Fibroblast of villous mesenchyme (primary cell): ENCODE results near the gene NUP85. TPM values are rescaled to one million over a fixed set of nuclear protein-coding genes. Genes with fewer than 3 reads are reported as not detected.

Experiments
- DNase-seq: peaks from one replicate; pipeline ENCODE4 v3.0.0-alpha.2; 2010; ENCODE audit warnings: low read depth
- H3K4me3 ChIP-seq: 2 replicates; pipeline ENCODE4 v1.5.1; 2011; ENCODE audit warnings: low read depth, mild to moderate bottlenecking, low read length
- total RNA-seq: library from RNA; depleted of rRNA; stranded (reverse); fragments of >200 nt; gene quantifications from 2 replicates; pipeline ENCODE4 v1.2.3, GENCODE V29; 2012
- TF ChIP-seq, protein P1 (sequence below): IDR thresholded peaks from 2 replicates; pipeline ENCODE4 v1.5.1; 2012; ENCODE audit warnings: low read depth, mild to moderate bottlenecking, low read length; ENCODE audit not compliant: insufficient read depth

Gene NUP85
- total RNA-seq, 1 donor, result 31.1 TPM

DNA sequence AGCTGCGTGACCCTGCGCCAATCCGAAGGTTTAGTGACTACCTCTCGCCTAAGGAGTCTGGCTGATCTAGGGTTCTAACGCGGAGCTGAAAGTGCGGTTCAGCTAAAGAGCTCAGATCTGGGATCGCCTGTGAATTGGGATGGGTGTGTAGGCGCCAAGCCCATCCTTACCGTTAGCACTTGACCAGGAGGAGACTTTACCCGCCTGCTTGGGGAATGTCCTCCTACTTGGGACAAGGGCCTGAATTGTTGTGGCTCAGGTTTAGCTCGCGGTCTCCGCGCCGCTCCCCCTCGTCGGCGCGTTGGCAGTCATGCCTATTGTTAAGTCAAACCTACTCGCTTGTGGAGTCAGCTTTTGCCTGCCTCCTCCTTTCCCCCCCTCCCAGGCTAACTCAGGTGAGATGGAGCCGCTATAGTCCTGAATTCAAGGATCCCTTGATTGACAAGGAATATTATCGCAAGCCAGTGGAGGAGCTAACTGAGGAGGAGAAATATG, 56.7 kb downstream of the NUP85 start:
- DNase-seq, result no peak
- TF ChIP-seq, protein P1, sequence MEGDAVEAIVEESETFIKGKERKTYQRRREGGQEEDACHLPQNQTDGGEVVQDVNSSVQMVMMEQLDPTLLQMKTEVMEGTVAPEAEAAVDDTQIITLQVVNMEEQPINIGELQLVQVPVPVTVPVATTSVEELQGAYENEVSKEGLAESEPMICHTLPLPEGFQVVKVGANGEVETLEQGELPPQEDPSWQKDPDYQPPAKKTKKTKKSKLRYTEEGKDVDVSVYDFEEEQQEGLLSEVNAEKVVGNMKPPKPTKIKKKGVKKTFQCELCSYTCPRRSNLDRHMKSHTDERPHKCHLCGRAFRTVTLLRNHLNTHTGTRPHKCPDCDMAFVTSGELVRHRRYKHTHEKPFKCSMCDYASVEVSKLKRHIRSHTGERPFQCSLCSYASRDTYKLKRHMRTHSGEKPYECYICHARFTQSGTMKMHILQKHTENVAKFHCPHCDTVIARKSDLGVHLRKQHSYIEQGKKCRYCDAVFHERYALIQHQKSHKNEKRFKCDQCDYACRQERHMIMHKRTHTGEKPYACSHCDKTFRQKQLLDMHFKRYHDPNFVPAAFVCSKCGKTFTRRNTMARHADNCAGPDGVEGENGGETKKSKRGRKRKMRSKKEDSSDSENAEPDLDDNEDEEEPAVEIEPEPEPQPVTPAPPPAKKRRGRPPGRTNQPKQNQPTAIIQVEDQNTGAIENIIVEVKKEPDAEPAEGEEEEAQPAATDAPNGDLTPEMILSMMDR, result no peak
- H3K4me3 ChIP-seq, result peak overlapping the region; percentile 96

DNA sequence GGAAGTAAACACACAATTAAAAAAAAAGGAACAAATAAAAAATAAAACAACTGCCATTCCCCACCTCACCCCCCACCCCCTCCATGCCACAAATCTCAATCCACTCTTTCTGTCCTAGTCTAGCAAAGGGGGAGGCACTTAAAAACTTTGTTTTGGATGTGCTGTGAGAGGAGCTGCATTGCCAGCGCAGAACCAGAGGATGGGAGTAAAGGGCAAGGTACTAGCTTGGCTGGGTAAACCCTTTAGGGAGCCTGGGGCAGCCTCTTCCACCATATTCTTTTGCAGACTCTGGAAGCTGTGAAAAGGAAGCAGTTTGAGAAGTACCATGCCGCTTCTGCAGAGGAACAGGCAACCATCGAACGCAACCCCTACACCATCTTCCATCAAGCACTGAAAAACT, 57.6 kb downstream of the NUP85 start:
- no peak for DNase-seq
- TF ChIP-seq, protein P1, result no peak
- no peak overlapping the region for H3K4me3 ChIP-seq

DNA sequence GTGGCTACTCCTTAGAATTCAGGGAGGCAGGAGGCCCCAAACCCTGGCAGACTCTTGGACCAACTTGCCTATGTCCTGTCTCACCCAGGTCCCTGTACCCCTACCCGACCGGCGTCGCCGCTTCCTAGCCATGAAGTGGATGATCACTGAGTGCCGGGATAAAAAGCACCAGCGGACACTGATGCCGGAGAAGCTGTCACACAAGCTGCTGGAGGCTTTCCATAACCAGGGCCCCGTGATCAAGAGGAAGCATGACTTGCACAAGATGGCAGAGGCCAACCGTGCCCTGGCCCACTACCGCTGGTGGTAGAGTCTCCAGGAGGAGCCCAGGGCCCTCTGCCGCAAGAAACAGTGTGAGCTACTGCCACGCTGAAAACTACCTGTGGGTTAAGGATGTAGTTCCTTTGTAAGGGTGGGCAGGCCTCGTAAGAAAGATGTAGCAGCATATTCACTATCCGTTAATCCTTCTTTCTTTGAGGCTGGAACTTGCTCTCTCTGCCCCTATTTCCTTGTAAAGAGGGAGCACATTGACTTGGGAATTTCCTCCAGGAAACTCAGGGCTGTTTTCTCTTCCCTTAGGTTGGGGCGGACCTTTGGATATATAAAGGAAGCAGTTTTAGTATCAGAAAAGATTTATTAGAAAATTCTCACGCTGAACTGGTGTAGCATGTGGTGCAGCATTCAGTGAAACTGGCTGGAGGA, 60.3 kb downstream of the NUP85 start:
- no peak for DNase-seq
- H3K4me3 ChIP-seq, result no peak overlapping the region
- TF ChIP-seq, protein P1, result no peak

DNA sequence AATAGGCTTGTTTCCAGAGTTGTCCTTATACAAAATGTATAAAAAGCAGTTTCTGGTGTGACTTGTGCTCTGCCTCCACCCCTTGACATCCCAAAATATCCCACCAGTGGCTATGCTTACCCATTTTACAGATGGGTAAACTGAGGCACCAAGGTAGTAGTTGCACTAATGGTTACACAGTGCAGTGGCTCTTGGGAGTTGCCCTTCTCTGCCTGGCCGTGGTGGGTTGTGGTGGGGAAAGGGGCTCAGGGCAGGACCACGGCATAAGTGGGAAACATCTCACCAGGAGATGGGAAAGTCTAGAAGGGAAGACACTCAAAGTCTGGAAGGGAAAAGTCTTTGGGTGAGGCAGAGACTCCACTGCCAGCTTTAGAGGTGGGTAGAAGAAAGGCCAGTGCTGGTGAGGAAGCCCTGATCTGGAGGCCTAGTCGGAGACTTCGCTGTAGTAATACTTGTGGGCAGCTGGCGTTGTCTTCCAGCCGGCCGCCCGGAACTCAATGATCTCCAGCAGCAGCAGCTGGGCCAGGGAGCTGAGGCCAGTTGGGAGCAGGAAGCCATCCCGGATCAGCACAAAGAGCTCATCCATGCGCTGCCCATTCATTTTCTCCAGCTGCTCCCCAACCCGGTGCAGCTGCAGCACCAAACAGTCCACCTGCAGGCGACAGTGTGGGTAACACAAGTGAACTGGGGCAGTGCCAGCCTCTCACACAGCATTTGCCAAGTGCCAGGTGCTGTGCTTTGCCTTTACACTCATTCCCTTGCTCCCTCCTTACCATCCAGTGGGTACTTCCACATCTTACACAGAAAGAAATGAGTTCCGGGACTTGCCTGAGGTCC, 61.1 kb downstream of the NUP85 start:
- no peak overlapping the region for H3K4me3 ChIP-seq
- TF ChIP-seq, protein P1, result no peak
- DNase-seq, result no peak

DNA sequence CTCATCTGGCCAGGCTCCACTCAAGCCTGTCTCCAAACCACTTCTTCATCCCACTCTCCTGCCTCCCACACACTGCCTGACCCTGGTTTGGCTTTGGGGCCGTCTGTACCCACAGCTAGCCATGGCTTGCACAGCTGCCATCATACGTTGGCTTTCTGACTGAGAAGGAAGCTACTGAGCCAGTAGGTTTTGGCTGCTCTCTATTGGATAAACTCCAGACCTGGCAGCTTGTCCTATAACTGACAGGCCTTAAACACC, 61.6 kb downstream of the NUP85 start:
- DNase-seq, result no peak
- TF ChIP-seq, protein P1, result no peak

DNA sequence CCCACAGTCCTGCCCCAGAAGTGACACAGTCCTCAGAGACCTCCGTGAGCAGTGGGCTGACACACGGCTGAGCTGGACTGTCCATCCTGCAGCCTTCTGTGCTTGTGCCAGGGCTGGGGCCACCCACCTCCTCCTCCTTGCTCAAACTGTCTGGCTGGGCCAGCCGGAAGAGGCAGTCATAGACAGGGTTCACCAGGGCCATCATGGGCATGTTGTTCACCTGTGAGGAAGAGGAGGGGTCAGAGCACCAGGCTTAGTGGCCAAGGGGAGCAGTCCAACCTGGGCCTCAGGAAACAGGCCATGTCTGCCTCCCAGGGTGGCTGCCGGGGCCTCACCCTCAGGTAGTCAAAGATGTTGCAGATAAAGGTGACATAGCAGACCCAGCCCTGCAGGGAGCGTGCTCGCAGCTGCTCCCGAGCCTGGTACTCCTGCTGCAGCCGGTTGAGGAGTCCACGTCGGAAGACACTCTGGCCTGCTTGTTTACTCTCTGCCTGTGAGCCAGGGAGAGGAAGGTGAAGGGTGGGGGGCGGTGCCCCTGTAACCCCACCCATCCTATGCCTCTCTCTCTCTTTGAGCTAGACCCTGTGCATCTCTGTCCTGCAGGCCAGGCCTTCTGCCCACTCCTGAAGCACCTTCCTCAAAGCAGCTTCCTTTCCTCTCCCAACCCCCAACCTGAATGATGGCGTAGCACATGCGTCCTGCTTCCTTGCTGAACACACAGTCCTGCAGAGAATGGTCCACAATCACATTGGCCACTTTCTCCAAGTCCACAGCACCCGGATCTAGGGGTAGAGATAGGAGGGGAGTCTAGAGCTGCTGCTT, 62.1 kb downstream of the NUP85 start:
- H3K4me3 ChIP-seq, result no peak overlapping the region
- TF ChIP-seq, protein P1, result no peak
- no peak for DNase-seq

More for the DNA sequence above, 61.6 kb downstream of the NUP85 start:
- H3K4me3 ChIP-seq, result no peak overlapping the region
